ENCODE data around the gene ZNF574.

DNA sequence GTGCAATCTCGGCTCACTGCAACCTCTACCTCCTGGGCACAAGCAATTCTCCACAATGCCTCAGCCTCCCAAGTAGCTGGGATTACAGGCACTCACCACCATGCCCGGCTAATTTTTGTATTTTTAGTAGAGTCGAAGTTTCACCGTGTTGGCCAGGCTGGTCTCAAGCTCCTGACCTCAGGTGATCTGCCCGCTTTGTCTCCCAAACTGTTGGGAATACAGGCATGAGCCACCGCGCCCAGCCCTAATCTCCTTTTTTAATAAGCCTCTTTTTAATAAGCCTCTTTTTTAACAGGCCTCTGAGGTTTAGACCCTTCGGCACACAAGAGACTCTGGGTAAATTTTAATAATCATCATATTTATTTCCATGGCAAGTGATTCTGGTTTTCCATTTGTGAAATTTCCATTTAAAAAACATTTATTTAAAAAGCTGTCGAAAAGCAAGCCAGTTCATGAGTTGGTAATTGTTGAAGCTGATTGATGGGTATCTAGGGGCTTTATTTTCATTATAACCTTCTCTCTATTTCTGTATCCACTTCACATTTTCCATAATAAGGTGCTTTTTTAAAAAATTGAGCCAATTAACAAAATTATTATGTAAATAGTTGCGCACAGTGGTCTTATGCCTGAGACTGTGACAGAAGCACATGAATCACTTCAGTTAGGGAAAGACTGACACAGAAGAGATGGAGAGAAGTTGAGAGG, 44.5 kb downstream of the ZNF574 start:
- TF ChIP-seq, protein P1, sequence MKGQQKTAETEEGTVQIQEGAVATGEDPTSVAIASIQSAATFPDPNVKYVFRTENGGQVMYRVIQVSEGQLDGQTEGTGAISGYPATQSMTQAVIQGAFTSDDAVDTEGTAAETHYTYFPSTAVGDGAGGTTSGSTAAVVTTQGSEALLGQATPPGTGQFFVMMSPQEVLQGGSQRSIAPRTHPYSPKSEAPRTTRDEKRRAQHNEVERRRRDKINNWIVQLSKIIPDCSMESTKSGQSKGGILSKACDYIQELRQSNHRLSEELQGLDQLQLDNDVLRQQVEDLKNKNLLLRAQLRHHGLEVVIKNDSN (IDR thresholded peaks at IDR 0.05): no peak
- TF ChIP-seq, protein P2, sequence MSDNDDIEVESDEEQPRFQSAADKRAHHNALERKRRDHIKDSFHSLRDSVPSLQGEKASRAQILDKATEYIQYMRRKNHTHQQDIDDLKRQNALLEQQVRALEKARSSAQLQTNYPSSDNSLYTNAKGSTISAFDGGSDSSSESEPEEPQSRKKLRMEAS (IDR thresholded peaks at IDR 0.05): no peak
- no peak for TF ChIP-seq EP300 (IDR thresholded peaks at IDR 0.05; ENCODE audit: borderline replicate concordance)
- TF ChIP-seq YY1 (IDR thresholded peaks at IDR 0.05; ENCODE audit: low read depth): no peak
